ENCODE data around the gene INTS11. TPM values are rescaled to one million over a fixed set of nuclear protein-coding genes. Genes with fewer than 3 reads are reported as not detected.
A peak's percentile ranks its signal among the peaks of the same experiment; 100 is the strongest.

INTS11 gene
- total RNA-seq, 1 experiment from 2014 or later = 139 TPM

GRCh38 chr1:1353389-1354151, 29.1 kb upstream of the INTS11 start:
- Histone ChIP-seq H4K20me1 (ENCODE audit: control insufficient read depth, insufficient read depth, insufficient read length) (no peaks in the 10 kb centered on the region), H3K27me3 (ENCODE audit: insufficient read depth, low read length) (peaks cover 4% of the 10 kb centered on the region; the same call in 1 of the 2 replicates), H2BK12ac (ENCODE audit: insufficient read length, low read depth, low read length) (no peak overlapping the region), H4K91ac (ENCODE audit: insufficient read length, low read depth, low read length) (no peak overlapping the region), H2AFZ (ENCODE audit: low read length) (no peak overlapping the region), H3K9ac (ENCODE audit: extremely low read depth, insufficient read length, low read length) (no peak overlapping the region), H3K56ac (ENCODE audit: insufficient read length, low read depth, low read length) (no peak overlapping the region), H2BK15ac (ENCODE audit: low read depth, low read length) (no peak overlapping the region), H3K14ac (ENCODE audit: insufficient read depth, low read length) (no peak overlapping the region; the same call in 1 of the 2 replicates), H3K23ac (ENCODE audit: insufficient read length, low read depth, low read length) (no peak overlapping the region), H3K27ac (ENCODE audit: insufficient read length, low read depth, low read length) (no peak overlapping the region), H3K4me1 (ENCODE audit: insufficient read depth, low read length) (no peaks in the 10 kb centered on the region; the same call in 1 of the 2 replicates), H4K5ac (ENCODE audit: insufficient read length, low read depth, low read length) (no peak overlapping the region), H3K4me2 (ENCODE audit: insufficient read depth, insufficient read length, low read length) (peak overlapping the region; percentile 62), H4K8ac (replicated peaks; ENCODE audit: insufficient read length, low read depth, low read length) (no peak overlapping the region), H2BK20ac (ENCODE audit: low read depth, low read length, poor library complexity, severe bottlenecking) (no peak overlapping the region), H3K79me1 (ENCODE audit: insufficient read depth, low read depth, low read length, poor library complexity, severe bottlenecking) (no peaks in the 10 kb centered on the region), H3K79me2 (ENCODE audit: insufficient read depth, low read length) (no peaks in the 10 kb centered on the region), H3T11ph (ENCODE audit: low read length) (no peak overlapping the region), H2BK5ac (ENCODE audit: insufficient read length, low read length) (no peak overlapping the region), H2AK5ac (ENCODE audit: insufficient read length, low read length) (no peak overlapping the region), H3K18ac (ENCODE audit: insufficient read length, low read depth, low read length) (no peak overlapping the region), H3K9me3 (ENCODE audit: control insufficient read depth, low read depth, low read length) (no peaks in the 10 kb centered on the region), H3K23me2 (ENCODE audit: insufficient read length, low read depth, low read length, poor library complexity, severe bottlenecking) (peaks cover 9% of the 10 kb centered on the region), H3K4ac (ENCODE audit: low read depth, low read length) (no peak overlapping the region), H2BK120ac (ENCODE audit: low read depth, low read length, poor library complexity, severe bottlenecking) (no peak overlapping the region)
- Mint-ChIP-seq H3K27ac (no peak overlapping the region), H3K36me3 (ENCODE audit: insufficient read depth in 1 of 3, low read depth in 3 of 3) (peaks cover 0 to 8% (median 2%) of the 10 kb centered on the region in 3 experiments; a peak in 1 of 7 replicates), H3K27me3 (ENCODE audit: low read depth) (peaks cover 35% of the 10 kb centered on the region), H3K4me3 (peak overlapping the region; percentile 58 to 85), H3K9me3 (no peaks in the 10 kb centered on the region), H3K4me1 (peaks cover 24 to 38% of the 10 kb centered on the region in 2 experiments)
- WGBS (ENCODE audit: extremely low coverage, insufficient read length, low lambda C conversion rate) = no CpG with 5 or more reads among the region's 28 CpGs
- DNase-seq = peak; percentile 82
- TF ChIP-seq CTCF (conservative IDR thresholded peaks at IDR 0.05) = no peak
